Measurements from ENCODE around the gene CAPN14. TPM values are rescaled to one million over a fixed set of nuclear protein-coding genes. Genes with fewer than 3 reads are reported as not detected.
"Not testable (repeated sequence)": the region's sequence is repeated elsewhere in the genome, so short reads cannot be mapped to it uniquely, and the experiment has no call there.

CAPN14 gene
- total RNA-seq, 1 experiment from 2014 or later, result 0.42 TPM

GRCh38 chr2:31183973-31184372 is 33.3 kb downstream of the CAPN14 start:
- in situ Hi-C loops (cut with HindIII; ENCODE audit: low pct_unique_long_range_greater_than_20kb, low sequenced_read_pairs); DNase-seq (ENCODE audit: low read depth, low spot score): not testable (repeated sequence)

GRCh38 chr2:31176742-31177141 is 40.6 kb downstream of the CAPN14 start:
- DNase-seq (ENCODE audit: low read depth, low spot score), result no peak
- in situ Hi-C loops (cut with HindIII; ENCODE audit: low pct_unique_long_range_greater_than_20kb, low sequenced_read_pairs), result no loop called here

GRCh38 chr2:31171142-31171541 is 46.2 kb downstream of the CAPN14 start:
- in situ Hi-C loops (cut with HindIII; ENCODE audit: low pct_unique_long_range_greater_than_20kb, low sequenced_read_pairs), result no loop called here
- no peak for DNase-seq (ENCODE audit: low read depth, low spot score)

GRCh38 chr2:31170071-31170698 is 47.1 kb downstream of the CAPN14 start:
- DNase-seq (ENCODE audit: low read depth, low spot score), result peak; percentile 84
- in situ Hi-C loops (cut with HindIII; ENCODE audit: low pct_unique_long_range_greater_than_20kb, low sequenced_read_pairs), result no loop called here

- DNase-seq (ENCODE audit: low read depth, low spot score), result no peak
- in situ Hi-C loops (cut with HindIII; ENCODE audit: low pct_unique_long_range_greater_than_20kb, low sequenced_read_pairs), result no loop called here
Observed at GRCh38 chr2:31168291-31168690, 49.0 kb downstream of the CAPN14 start.

- in situ Hi-C loops (cut with HindIII; ENCODE audit: low pct_unique_long_range_greater_than_20kb, low sequenced_read_pairs), result no loop called here
- no peak for DNase-seq (ENCODE audit: low read depth, low spot score)
Observed at GRCh38 chr2:31166925-31167324, 50.4 kb downstream of the CAPN14 start.

GRCh38 chr2:31163011-31163539 is 54.2 kb downstream of the CAPN14 start:
- DNase-seq (ENCODE audit: low read depth, low spot score), result no peak
- in situ Hi-C loops (cut with HindIII; ENCODE audit: low pct_unique_long_range_greater_than_20kb, low sequenced_read_pairs), result no loop called here

GRCh38 chr2:31161637-31162036 is 55.7 kb downstream of the CAPN14 start:
- in situ Hi-C loops (cut with HindIII; ENCODE audit: low pct_unique_long_range_greater_than_20kb, low sequenced_read_pairs), result no loop called here
- no peak for DNase-seq (ENCODE audit: low read depth, low spot score)

GRCh38 chr2:31151501-31151900 is 65.8 kb downstream of the CAPN14 start:
- peak; percentile 24 for DNase-seq (ENCODE audit: low read depth, low spot score)
- in situ Hi-C loops (cut with HindIII; ENCODE audit: low pct_unique_long_range_greater_than_20kb, low sequenced_read_pairs), result no loop called here

GRCh38 chr2:31150120-31150670 is 67.1 kb downstream of the CAPN14 start:
- no peak for DNase-seq (ENCODE audit: low read depth, low spot score)
- in situ Hi-C loops (cut with HindIII; ENCODE audit: low pct_unique_long_range_greater_than_20kb, low sequenced_read_pairs), result no loop called here

- DNase-seq (ENCODE audit: low read depth, low spot score), result no peak
- in situ Hi-C loops (cut with HindIII; ENCODE audit: low pct_unique_long_range_greater_than_20kb, low sequenced_read_pairs), result no loop called here
Observed at GRCh38 chr2:31148514-31148913, 68.8 kb downstream of the CAPN14 start.

- no peak for DNase-seq (ENCODE audit: low read depth, low spot score)
- in situ Hi-C loops (cut with HindIII; ENCODE audit: low pct_unique_long_range_greater_than_20kb, low sequenced_read_pairs), result no loop called here
Observed at GRCh38 chr2:31147645-31148044, 69.7 kb downstream of the CAPN14 start.

- DNase-seq (ENCODE audit: low read depth, low spot score), result no peak
- in situ Hi-C loops (cut with HindIII; ENCODE audit: low pct_unique_long_range_greater_than_20kb, low sequenced_read_pairs), result no loop called here
Observed at GRCh38 chr2:31142110-31142509, 75.2 kb downstream of the CAPN14 start.

GRCh38 chr2:31141443-31142085 is 75.8 kb downstream of the CAPN14 start:
- in situ Hi-C loops (cut with HindIII; ENCODE audit: low pct_unique_long_range_greater_than_20kb, low sequenced_read_pairs), result no loop called here
- no peak for DNase-seq (ENCODE audit: low read depth, low spot score)

GRCh38 chr2:31140151-31140550 is 77.2 kb downstream of the CAPN14 start:
- DNase-seq (ENCODE audit: low read depth, low spot score), result no peak
- in situ Hi-C loops (cut with HindIII; ENCODE audit: low pct_unique_long_range_greater_than_20kb, low sequenced_read_pairs), result no loop called here

GRCh38 chr2:31139671-31140070 is 77.6 kb downstream of the CAPN14 start:
- no peak for DNase-seq (ENCODE audit: low read depth, low spot score)
- in situ Hi-C loops (cut with HindIII; ENCODE audit: low pct_unique_long_range_greater_than_20kb, low sequenced_read_pairs), result no loop called here

GRCh38 chr2:31138037-31138962 is 79.0 kb downstream of the CAPN14 start, which contains the start of gene GALNT14:
Gene GALNT14, minus strand, starts transcription at chr2:31138440. Its CDS starts 354 bp downstream, at chr2:31138086.
- in situ Hi-C loops (cut with HindIII; ENCODE audit: low pct_unique_long_range_greater_than_20kb, low sequenced_read_pairs), result no loop called here

More at GRCh38 chr2:31138037-31138962, 79.0 kb downstream of the CAPN14 start, which contains the start of gene GALNT14:
- peak; percentile 44 for DNase-seq (ENCODE audit: low read depth, low spot score)
